GM21529 (cell line): Measurements from ENCODE around the gene CLPTM1L.
"Not testable (repeated sequence)": the region's sequence is repeated elsewhere in the genome, so short reads cannot be mapped to it uniquely, and the experiment has no call there.

Experiments used
- ATAC-seq: cut with Tn5 transposase; IDR thresholded peaks from one replicate; pipeline ENCODE4 v1.9.1; 2021; ENCODE audit not compliant: unreplicated experiment

Gene CLPTM1L

DNA sequence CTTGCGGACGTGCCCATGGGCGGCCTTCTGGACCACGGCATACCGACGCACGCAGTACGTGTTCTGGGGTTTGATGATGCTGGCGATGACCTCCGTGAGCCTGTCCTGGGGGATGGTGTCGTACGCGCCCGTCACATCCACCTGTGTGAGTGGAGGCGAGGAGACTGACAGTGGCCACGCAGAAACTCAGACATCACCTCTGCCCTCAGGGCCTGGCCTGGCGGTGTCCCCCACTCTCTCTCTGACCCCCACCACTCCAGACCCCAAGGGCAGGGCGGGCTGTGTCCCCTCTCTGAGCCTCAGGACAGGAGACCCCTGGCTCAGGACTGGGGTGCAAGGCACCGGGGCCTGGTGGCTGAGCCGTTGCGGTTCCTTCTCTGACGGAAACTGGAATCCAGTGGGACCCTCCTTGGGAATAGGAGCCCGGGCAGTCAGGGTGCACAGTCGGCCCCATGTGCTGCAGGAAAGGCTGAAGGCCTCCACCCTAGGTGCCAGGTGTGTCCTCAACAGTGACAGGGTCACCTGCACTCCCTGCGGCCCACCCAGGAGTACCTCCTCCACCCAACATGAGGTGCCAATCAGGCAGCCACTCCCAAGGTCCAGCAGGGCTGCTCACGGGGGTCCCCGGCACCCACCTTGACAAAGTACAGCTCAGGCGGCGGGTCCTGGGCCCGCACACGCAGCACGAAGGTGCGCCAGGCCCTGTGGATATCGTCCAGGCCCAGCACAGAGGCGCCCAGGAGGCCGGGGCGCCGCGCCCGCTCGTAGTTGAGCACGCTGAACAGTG lies 66.0 kb downstream of the CLPTM1L start:
- no peak for ATAC-seq

DNA sequence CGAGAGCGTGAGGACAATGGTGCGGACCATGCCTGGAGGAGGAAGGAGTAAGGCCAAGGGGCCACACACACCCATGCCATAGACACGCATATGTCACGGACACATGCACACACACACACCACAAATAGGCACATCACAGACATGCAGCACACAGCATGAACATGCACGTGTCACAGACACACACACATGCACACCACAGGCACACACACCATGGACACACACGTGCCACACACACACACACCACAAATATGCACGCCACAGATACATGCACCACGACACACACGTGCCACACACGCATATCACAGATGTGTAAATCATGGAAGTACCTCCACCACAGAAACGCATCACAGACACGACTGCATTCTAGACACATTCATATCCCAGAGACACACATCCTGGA lies 66.7 kb downstream of the CLPTM1L start:
- no peak for ATAC-seq

DNA sequence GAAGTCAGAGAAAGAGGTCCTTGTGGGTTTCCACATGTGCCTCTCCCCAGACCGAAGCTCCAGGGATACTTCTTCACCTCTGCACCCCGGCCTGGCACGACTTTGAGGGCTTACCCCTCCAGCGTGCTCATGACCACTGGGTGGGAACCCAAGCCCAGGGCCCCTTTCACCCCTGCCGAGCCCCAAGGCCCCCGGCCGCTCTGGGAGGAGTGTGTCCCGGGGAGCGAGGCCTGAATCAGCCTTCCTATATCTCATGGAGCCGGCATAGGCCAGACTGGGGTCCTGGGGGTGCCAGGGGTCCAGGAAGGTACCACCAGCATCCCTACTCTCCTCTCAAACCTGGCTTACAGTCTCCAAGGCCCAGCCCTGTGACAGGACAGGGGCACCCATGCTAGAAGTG lies 67.1 kb downstream of the CLPTM1L start:
- ATAC-seq: no peak

DNA sequence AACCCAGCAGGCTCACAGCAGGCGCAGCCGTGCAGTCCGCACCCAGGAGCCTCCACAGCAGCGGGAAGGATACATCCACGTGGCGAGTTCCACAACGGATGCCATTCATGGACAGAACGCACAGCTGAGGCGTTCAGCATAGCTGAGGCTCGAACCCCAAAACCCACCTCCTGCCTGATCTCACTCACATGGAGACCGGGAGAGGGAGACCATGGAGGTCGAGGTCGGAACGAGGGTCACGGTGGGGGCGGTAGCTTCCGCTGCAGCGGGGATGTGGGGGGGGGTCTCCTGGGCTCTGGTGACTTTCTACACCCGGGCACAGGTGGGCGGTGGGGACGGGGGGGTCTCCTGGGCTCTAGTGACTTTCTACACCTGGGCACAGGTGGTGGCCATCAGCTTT lies 67.6 kb downstream of the CLPTM1L start:
- no peak for ATAC-seq

DNA sequence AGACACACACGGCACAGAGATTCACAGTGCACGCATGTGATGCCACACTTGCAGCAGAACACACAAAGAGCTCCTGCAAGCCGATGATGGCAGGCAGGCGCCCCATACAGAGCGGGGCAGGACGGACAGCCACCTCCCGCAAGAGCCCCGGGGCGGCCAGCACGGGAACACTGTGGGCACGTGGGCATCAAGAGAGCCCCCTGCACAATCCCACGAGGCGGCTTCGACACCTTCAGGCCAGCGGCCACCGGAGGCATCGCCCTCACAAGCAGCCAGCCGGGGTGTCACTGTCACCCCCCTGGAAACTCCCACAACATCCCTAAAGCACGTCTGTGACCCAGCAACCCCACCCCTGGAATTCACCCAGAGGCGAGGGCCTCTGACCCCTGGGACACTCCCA lies 68.0 kb downstream of the CLPTM1L start:
- ATAC-seq: no peak

DNA sequence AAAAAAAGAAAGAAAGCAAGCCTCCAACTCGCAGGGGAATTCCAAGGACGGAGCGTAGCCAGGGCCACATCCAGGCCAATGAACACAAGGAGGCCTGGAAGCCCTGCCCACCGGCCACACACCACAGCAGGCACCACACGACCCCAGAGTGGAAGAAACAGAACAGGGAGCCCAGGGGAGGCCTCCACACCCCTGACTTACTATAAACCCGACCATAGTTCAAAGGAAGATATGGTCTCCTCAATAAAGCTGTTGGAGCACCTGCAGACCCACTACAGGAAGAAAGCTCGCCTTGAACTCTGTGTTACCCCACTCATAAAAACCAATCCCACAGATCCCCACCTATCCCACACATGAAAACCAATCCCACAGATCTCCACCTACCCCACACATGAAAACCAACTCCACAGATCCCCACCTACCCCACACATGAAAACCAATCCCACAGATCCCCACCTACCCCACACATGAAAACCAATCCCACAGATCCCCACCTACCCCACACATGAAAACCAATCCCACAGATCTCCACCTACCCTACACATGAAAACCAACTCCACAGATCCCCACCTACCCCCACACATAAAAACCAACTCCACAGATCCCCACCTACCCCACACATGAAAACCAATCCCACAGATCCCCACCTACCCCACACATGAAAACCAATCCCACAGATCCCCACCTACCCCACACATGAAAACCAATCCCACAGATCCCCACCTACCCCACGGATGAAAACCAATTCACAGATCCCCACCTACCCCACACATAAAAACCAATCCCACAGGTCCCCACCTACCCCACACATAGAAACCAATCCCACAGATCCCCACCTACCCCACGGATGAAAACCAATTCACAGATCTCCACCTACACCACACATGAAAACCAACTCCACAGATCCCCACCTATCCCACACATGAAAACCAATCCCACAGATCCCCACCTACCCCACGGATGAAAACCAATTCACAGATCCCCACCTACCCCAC lies 69.2 kb downstream of the CLPTM1L start:
- ATAC-seq: not testable (repeated sequence)

DNA sequence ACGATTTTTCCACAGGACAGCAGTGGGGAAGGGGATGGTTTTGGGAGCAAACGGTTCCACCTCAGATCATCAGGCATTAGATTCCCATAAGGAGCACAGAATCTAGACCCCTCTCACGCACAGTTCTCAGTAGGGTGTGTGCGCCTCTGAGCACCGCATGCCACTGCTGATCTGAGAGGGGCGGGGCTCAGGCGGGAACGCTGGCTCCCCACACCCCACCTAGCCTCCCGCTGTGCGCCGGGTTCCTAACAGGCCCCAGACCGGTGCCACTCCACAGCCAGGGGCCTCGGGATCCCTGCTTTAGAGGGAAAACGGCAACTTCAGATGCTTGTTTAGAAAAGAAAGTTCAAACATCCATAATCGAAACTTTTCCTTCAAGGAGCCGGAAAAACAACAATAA lies 70.4 kb downstream of the CLPTM1L start:
- no peak for ATAC-seq

DNA sequence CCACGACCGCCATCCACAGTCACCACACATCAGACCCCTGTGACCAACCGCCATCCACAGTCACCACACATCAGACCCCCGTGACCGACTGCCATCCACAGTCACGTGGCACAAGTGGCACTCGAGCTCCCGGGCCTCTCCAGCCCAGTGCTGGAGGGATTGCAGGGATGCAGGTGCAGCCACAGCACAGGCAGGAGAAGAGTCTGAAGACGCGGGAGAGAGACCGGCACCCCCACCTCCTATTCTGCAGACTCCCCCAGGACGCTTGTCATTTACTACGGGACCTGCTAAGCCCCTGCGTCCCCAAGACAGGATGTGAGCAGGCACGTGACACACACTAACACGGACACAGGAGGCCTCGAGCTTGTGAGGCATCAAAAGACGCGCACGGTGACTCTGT lies 71.2 kb downstream of the CLPTM1L start:
- no peak for ATAC-seq

DNA sequence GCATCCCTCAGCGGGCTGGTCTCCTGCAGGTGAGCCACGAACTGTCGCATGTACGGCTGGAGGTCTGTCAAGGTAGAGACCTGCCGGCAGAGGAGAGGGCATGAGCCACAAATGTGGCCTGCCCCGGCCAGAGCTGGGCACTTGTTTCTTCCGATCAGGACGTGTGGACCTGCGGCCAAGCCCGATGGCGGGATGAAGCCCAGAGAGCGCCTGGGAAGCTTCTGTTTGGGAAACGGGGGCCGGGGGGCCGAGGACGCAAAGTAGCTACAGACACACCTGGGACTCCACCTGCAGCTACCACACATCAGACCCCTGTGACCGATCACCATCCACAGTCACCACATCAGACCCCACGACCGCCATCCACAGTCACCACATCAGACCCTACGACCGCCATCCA lies 72.7 kb downstream of the CLPTM1L start:
- ATAC-seq: no peak

DNA sequence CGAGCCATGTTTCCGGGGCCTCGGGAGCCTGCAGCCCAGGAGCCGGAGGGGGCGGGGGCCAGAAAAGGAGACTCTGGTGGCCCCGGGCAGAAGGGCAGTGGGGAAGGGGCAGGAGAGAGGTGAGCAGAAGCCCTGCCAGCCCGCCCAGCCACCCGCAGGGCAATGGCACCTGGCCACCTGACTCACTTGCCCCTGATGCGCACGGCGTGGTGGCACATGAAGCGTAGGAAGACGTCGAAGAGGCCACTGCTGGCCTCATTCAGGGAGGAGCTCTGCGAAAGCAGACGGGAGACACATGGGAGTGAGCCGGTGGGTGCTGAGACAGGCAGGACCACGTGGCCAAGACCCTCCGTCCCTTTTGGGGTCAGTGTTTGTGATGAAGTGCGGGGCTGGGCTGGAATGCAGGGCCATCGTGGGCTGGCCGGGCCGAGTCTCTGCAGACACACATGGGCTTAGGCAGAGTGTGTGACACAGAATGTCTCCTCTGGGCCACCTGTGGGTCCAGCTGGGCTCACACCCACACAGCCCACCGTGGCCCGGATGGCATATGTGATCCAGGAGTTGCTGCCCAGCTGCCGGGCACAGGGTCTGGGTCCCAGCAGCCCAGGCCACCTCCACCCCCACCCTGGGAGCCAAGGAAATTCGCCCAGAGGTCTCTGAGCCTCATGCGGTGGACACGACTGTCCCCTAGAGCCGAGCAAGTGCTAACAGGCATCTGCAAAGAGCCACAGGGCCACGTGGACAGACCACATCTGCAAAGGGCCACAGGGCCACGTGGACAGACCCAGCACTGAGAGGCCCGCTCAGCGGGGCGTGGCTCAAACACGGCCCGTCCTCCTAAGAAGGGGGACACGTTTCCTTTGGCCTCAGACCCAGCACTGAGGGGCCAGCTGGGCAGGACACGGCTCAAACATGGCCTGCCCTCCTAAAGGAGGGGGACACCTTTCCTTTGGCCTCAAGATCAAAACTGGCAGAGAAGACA lies 73.7 kb downstream of the CLPTM1L start:
- no peak for ATAC-seq

DNA sequence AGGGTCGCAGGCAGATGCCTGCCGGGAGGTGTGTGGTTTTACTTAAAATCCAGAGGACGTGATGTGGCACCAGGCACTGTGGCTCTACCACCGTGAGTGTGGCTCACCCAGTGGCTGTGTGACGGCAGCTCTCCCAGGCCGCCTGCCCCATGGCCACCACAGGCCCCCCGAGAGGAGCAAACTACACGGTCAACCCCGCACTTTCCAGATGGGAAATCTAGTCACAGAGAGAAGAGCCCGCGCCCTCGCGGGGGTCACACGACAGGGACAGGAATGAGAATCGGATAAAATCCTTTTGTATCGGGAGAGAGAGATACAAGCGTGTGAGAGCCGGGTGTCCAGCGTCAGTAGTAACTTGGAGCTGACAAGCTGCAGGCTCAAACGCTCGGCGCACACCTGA lies 74.5 kb downstream of the CLPTM1L start:
- ATAC-seq: no peak

DNA sequence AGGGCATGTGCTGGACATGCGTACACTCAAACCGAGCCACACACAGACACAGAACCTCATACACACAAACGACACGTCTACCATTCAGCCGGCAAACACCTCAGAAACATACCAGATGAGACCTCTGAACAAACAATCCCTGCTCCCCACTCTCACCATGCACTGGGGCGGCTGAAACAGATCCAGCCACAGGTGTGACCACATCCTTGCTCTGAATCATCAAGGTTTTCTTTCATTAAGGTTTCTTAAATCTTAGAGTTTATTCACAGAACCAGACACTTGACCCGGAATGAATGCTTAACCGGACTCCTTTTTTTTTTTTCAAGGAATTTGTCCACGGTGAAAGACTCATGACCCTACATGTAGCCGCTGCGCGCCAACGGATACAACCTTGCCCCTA lies 76.2 kb downstream of the CLPTM1L start:
- no peak for ATAC-seq

DNA sequence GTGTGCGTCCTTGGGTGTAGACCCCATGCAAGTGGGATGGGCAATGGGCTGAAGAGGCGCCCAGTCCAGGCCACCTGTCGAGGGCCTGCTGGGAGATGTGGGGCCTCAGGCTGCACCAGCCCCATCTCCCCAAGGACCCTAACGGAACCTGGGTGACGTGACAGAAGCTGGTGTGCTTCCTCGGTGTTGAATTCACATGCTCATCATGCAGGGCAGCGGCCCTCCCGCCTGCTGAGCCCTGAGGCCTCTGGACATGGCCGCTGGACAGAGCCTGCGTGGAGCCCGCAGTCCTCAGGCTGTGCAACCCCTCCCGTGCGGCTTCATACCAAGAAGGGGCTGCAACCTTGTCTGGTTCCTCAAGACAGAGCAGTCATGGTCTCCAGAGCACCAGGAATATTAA lies 76.8 kb downstream of the CLPTM1L start:
- ATAC-seq: no peak
